Keratinocyte (primary cell): ENCODE data around the gene CCDC170.

Experiments
- EZH2 ChIP-seq: IDR thresholded peaks from one replicate; pipeline ENCODE4 v1.6.1; 2012; ENCODE audit warnings: inconsistent platforms, mild to moderate bottlenecking, low read length, moderate library complexity
- TF ChIP-seq, protein P1 (sequence below), 3 experiments: IDR thresholded peaks in 1 of 3; conservative IDR thresholded peaks in 1 of 3; optimal IDR thresholded peaks in 1 of 3; 2 replicates in 2 of 3; 3 replicates in 1 of 3; pipeline versions ENCODE3 to v1.5.1; 2011; ENCODE audit warnings: low read length in 3 of 3, mild to moderate bottlenecking in 3 of 3, moderate library complexity in 2 of 3, control low read depth in 1 of 3, inconsistent platforms in 1 of 3; ENCODE audit not compliant: insufficient read depth in 2 of 3; ENCODE audit errors: extremely low read depth in 1 of 3

DNA sequence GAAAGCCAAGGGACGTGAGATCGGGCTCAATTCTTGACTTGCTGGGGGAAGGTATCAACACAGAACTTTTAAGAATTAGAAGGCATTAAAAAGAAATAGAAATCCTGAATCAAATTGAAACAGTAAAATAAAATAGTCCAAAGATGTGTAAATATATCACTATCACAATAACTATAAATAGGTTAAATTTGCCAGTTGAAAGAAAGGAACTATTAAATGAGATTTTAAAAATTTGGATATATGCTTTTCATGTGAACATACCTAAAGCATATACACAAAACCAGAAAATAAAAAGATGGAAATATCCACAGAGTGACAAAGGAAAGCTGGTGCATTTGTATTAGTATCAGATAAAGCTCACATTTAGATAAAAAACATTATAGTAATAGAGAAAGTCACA lies 161.3 kb downstream of the CCDC170 start:
- TF ChIP-seq, protein P1, sequence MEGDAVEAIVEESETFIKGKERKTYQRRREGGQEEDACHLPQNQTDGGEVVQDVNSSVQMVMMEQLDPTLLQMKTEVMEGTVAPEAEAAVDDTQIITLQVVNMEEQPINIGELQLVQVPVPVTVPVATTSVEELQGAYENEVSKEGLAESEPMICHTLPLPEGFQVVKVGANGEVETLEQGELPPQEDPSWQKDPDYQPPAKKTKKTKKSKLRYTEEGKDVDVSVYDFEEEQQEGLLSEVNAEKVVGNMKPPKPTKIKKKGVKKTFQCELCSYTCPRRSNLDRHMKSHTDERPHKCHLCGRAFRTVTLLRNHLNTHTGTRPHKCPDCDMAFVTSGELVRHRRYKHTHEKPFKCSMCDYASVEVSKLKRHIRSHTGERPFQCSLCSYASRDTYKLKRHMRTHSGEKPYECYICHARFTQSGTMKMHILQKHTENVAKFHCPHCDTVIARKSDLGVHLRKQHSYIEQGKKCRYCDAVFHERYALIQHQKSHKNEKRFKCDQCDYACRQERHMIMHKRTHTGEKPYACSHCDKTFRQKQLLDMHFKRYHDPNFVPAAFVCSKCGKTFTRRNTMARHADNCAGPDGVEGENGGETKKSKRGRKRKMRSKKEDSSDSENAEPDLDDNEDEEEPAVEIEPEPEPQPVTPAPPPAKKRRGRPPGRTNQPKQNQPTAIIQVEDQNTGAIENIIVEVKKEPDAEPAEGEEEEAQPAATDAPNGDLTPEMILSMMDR (optimal IDR thresholded peaks at IDR 0.05 in 1 of 3, IDR thresholded peaks at IDR 0.05 in 1 of 3, conservative IDR thresholded peaks at IDR 0.05 in 1 of 3; ENCODE audit: extremely low read depth in 1 of 3, insufficient read depth in 2 of 3, low read length in 3 of 3) = no peak
- TF ChIP-seq EZH2 = no peak
